H9 (cell line): ENCODE measurements around the gene RARA. TPM values are rescaled to one million over a fixed set of nuclear protein-coding genes. Genes with fewer than 3 reads are reported as not detected.
"Not testable (repeated sequence)": the region's sequence is repeated elsewhere in the genome, so short reads cannot be mapped to it uniquely, and the experiment has no call there.

Source experiments
- DNase-seq: peaks from one replicate; pipeline ENCODE4 v3.0.0-alpha.2; 2017
- H2AFZ ChIP-seq: one replicate; pipeline ENCODE4 v1.6.1; 2013; ENCODE audit warnings: mild to moderate bottlenecking, low read length, control low read depth, moderate library complexity
- H2AK5ac ChIP-seq: 2 replicates; pipeline ENCODE4 v1.6.1; 2013; ENCODE audit warnings: low read length, control low read depth, mixed read lengths; ENCODE audit not compliant: insufficient read length
- H2BK120ac ChIP-seq: one replicate; pipeline ENCODE4 v1.6.1; 2013; ENCODE audit warnings: low read depth, mild to moderate bottlenecking, low read length, control low read depth, inconsistent platforms; ENCODE audit not compliant: poor library complexity, severe bottlenecking
- H2BK12ac ChIP-seq: 2 replicates; pipeline ENCODE4 v1.6.1; 2013; ENCODE audit warnings: low read length, control low read depth, mixed read lengths, low read depth; ENCODE audit not compliant: insufficient read length
- H2BK15ac ChIP-seq: 2 replicates; pipeline ENCODE4 v1.6.1; 2013; ENCODE audit warnings: low read depth, low read length, control low read depth
- H2BK20ac ChIP-seq: one replicate; pipeline ENCODE4 v1.6.1; 2013; ENCODE audit warnings: low read depth, mild to moderate bottlenecking, low read length, control low read depth, inconsistent platforms; ENCODE audit not compliant: poor library complexity, severe bottlenecking
- H2BK5ac ChIP-seq: 2 replicates; pipeline ENCODE4 v1.6.1; 2013; ENCODE audit warnings: low read length, control low read depth, mixed read lengths; ENCODE audit not compliant: insufficient read length
- H3K14ac ChIP-seq: 2 replicates; pipeline ENCODE4 v1.6.1; 2013; ENCODE audit warnings: low read length, control low read depth; ENCODE audit not compliant: insufficient read depth
- H3K18ac ChIP-seq: 2 replicates; pipeline ENCODE4 v1.6.1; 2013; ENCODE audit warnings: low read depth, mild to moderate bottlenecking, mixed read lengths, low read length, control low read depth; ENCODE audit not compliant: insufficient read length
- H3K23ac ChIP-seq: 2 replicates; pipeline ENCODE4 v1.6.1; 2013; ENCODE audit warnings: low read length, control low read depth, mixed read lengths, low read depth; ENCODE audit not compliant: insufficient read length
- H3K23me2 ChIP-seq: 2 replicates; pipeline ENCODE4 v1.6.1; 2013; ENCODE audit warnings: low read depth, mild to moderate bottlenecking, mixed read lengths, low read length, control low read depth; ENCODE audit not compliant: insufficient read length, poor library complexity, severe bottlenecking
- H3K27ac ChIP-seq: 2 replicates; pipeline ENCODE4 v1.5.1; 2013; ENCODE audit warnings: low read length, control low read depth, mixed read lengths, low read depth; ENCODE audit not compliant: insufficient read length
- H3K27me3 ChIP-seq: 2 replicates; pipeline ENCODE4 v1.6.1; 2013; ENCODE audit warnings: low read length, control low read depth, inconsistent platforms; ENCODE audit not compliant: insufficient read depth
- H3K4ac ChIP-seq: 2 replicates; pipeline ENCODE4 v1.6.1; 2013; ENCODE audit warnings: low read depth, mild to moderate bottlenecking, control low read depth, inconsistent platforms, low read length, moderate library complexity
- H3K4me1 ChIP-seq: 2 replicates; pipeline ENCODE4 v1.6.1; 2013; ENCODE audit warnings: low read length, control low read depth, inconsistent platforms; ENCODE audit not compliant: insufficient read depth
- H3K4me2 ChIP-seq: 2 replicates; pipeline ENCODE4 v1.6.1; 2013; ENCODE audit warnings: low read length, control low read depth, mixed read lengths; ENCODE audit not compliant: insufficient read length, insufficient read depth
- H3K56ac ChIP-seq: 2 replicates; pipeline ENCODE4 v1.6.1; 2013; ENCODE audit warnings: low read depth, mild to moderate bottlenecking, mixed read lengths, low read length, control low read depth; ENCODE audit not compliant: insufficient read length
- H3K79me1 ChIP-seq: 2 replicates; pipeline ENCODE4 v1.6.1; 2013; ENCODE audit warnings: low read depth, mild to moderate bottlenecking, moderate library complexity, low read length, control low read depth, inconsistent platforms; ENCODE audit not compliant: insufficient read depth, poor library complexity, severe bottlenecking
- H3K79me2 ChIP-seq: 2 replicates; pipeline ENCODE4 v1.6.1; 2013; ENCODE audit warnings: low read length, control low read depth, inconsistent platforms; ENCODE audit not compliant: insufficient read depth
- H3K9ac ChIP-seq: 2 replicates; pipeline ENCODE4 v1.6.1; 2013; ENCODE audit warnings: low read length, control low read depth, mixed read lengths; ENCODE audit not compliant: insufficient read length; ENCODE audit errors: extremely low read depth
- H3K9me3 ChIP-seq: one replicate; pipeline ENCODE4 v1.6.1; 2013; ENCODE audit warnings: low read depth, low read length, inconsistent platforms; ENCODE audit not compliant: control insufficient read depth
- H3T11ph ChIP-seq: one replicate; pipeline ENCODE4 v1.6.1; 2013; ENCODE audit warnings: mild to moderate bottlenecking, low read length, control low read depth, inconsistent platforms
- H4K20me1 ChIP-seq: one replicate; pipeline ENCODE4 v1.6.1; 2013; ENCODE audit not compliant: control insufficient read depth, insufficient read length, insufficient read depth
- H4K5ac ChIP-seq: 2 replicates; pipeline ENCODE4 v1.6.1; 2013; ENCODE audit warnings: low read depth, mild to moderate bottlenecking, mixed read lengths, low read length, control low read depth; ENCODE audit not compliant: insufficient read length
- H4K8ac ChIP-seq: replicated peaks from 2 replicates; pipeline ENCODE4 v1.6.1; 2013; ENCODE audit warnings: low read length, control low read depth, mixed read lengths, low read depth; ENCODE audit not compliant: insufficient read length
- H4K91ac ChIP-seq: 2 replicates; pipeline ENCODE4 v1.6.1; 2013; ENCODE audit warnings: low read depth, mild to moderate bottlenecking, moderate library complexity, mixed read lengths, low read length, control low read depth; ENCODE audit not compliant: insufficient read length
- H3K27ac Mint-ChIP-seq, 3 experiments: 2 replicates in 2 of 3; 3 replicates in 1 of 3; pipeline ENCODE4 v1.8.0; 2020 to 2021; ENCODE audit warnings: mixed read lengths in 3 of 3, mild to moderate bottlenecking in 1 of 3, moderate library complexity in 1 of 3
- H3K27me3 Mint-ChIP-seq: 2 replicates; pipeline ENCODE4 v1.8.0; 2021; ENCODE audit warnings: low read depth, mild to moderate bottlenecking, moderate library complexity, mixed read lengths
- H3K36me3 Mint-ChIP-seq, 3 experiments: 2 replicates in 2 of 3; 3 replicates in 1 of 3; pipeline ENCODE4 v1.8.0; 2020 to 2021; ENCODE audit warnings: low read depth in 3 of 3, mixed read lengths in 3 of 3; ENCODE audit not compliant: insufficient read depth in 1 of 3
- H3K4me1 Mint-ChIP-seq, 2 experiments: 2 replicates each; pipeline ENCODE4 v1.8.0; 2020; ENCODE audit warnings: mixed read lengths in 2 of 2
- H3K4me3 Mint-ChIP-seq, 2 experiments: 2 replicates in 1 of 2; 3 replicates in 1 of 2; pipeline ENCODE4 v1.8.0; 2020 to 2021; ENCODE audit warnings: mild to moderate bottlenecking in 2 of 2, mixed read lengths in 2 of 2, moderate library complexity in 1 of 2
- H3K9me3 Mint-ChIP-seq, 2 experiments: 2 replicates in 1 of 2; 3 replicates in 1 of 2; pipeline ENCODE4 v1.8.0; 2020; ENCODE audit warnings: mild to moderate bottlenecking in 2 of 2, mixed read lengths in 2 of 2, moderate library complexity in 1 of 2
- CTCF ChIP-seq: fragments of 200-600 bp; sonication (generic); conservative IDR thresholded peaks from 3 replicates; pipeline ENCODE4 v1.8.0; 2021; ENCODE audit warnings: antibody characterized with exemption, mild to moderate bottlenecking
- WGBS: extraction: QIAGEN DNeasy Blood & Tissue Kit; methylation state at CpG from one replicate; pipeline ENCODE4 v1.1.7; 2013; ENCODE audit warnings: missing lambda C conversion rate, low lambda C conversion rate, mixed read lengths; ENCODE audit not compliant: insufficient read length; ENCODE audit errors: extremely low coverage; 5-methylcytosine and 5-hydroxymethylcytosine counted together
- total RNA-seq: library from RNA; stranded (reverse); gene quantifications from 2 replicates; pipeline ENCODE4 v1.2.1, GENCODE V29; 2021

The RARA gene
- total RNA-seq, 1 experiment from 2014 or later, result 17.6 TPM

- H3K27me3 ChIP-seq, result no peaks in the 10 kb centered on the region
- no peak overlapping the region for H3K18ac ChIP-seq
- Mint-ChIP-seq H3K4me3 (no peak overlapping the region), H3K27ac (no peak overlapping the region), H3K4me1 (peaks cover 33 to 39% of the 10 kb centered on the region in 2 experiments), H3K36me3 (peaks cover 46 to 93% (median 80%) of the 10 kb centered on the region in 3 experiments), H3K27me3 (no peaks in the 10 kb centered on the region), H3K9me3 (no peaks in the 10 kb centered on the region)
- peaks cover 6% of the 10 kb centered on the region; the same call in 1 of the 2 replicates for H3K4me1 ChIP-seq
- H3K23me2 ChIP-seq, result no peaks in the 10 kb centered on the region
- no peak overlapping the region for H2BK120ac ChIP-seq
- no peak for DNase-seq
- no peaks in the 10 kb centered on the region for H3K9me3 ChIP-seq
- no peak overlapping the region for H2AFZ ChIP-seq
- no CpG with 5 or more reads among the region's 3 CpGs for WGBS
- no peak overlapping the region for H3K9ac ChIP-seq
- peaks cover 4% of the 10 kb centered on the region for H3K79me1 ChIP-seq
- H3K56ac ChIP-seq, result no peak overlapping the region
- no peak overlapping the region for H2BK5ac ChIP-seq
- H4K5ac ChIP-seq, result no peak overlapping the region
- H3K14ac ChIP-seq, result no peak overlapping the region
- H2BK12ac ChIP-seq, result no peak overlapping the region
- no peak overlapping the region for H3K4ac ChIP-seq
- H4K20me1 ChIP-seq, result no peaks in the 10 kb centered on the region
- H2BK20ac ChIP-seq, result no peak overlapping the region
- no peak overlapping the region for H3K4me2 ChIP-seq
- H2BK15ac ChIP-seq, result no peak overlapping the region
- no peak overlapping the region for H3T11ph ChIP-seq
- no peak overlapping the region for H4K91ac ChIP-seq
- no peak overlapping the region for H2AK5ac ChIP-seq
- no peak for TF ChIP-seq CTCF
- H3K27ac ChIP-seq, result no peak overlapping the region
- H3K79me2 ChIP-seq, result no peaks in the 10 kb centered on the region
- H3K23ac ChIP-seq, result no peak overlapping the region
- no peak overlapping the region for H4K8ac ChIP-seq
Observed at GRCh38 chr17:40298726-40299125, 10.3 kb upstream of the RARA start.

GRCh38 chr17:40299159-40299757 lies 9.7 kb upstream of the RARA start:
- Mint-ChIP-seq H3K4me1 (peaks cover 29 to 34% of the 10 kb centered on the region in 2 experiments), H3K36me3 (peaks cover 51 to 93% (median 80%) of the 10 kb centered on the region in 3 experiments), H3K27ac (0 out of 7 replicates have a peak overlapping the region, but pooled peaks of 1 of the 3 experiments have one; percentile 33)
- H3K4me3 Mint-ChIP-seq, H4K8ac ChIP-seq, H2BK15ac ChIP-seq, H2AFZ ChIP-seq, H3K79me1 ChIP-seq, H2BK20ac ChIP-seq, DNase-seq, H3K4me2 ChIP-seq, H2AK5ac ChIP-seq, H3K23ac ChIP-seq, H3K9me3 Mint-ChIP-seq, H3K23me2 ChIP-seq, H3K18ac ChIP-seq, H3K9ac ChIP-seq, H3K4me1 ChIP-seq, H2BK5ac ChIP-seq, H3K4ac ChIP-seq, H3K27me3 ChIP-seq, H4K91ac ChIP-seq, H3K79me2 ChIP-seq, H3T11ph ChIP-seq, H3K14ac ChIP-seq, H3K9me3 ChIP-seq, H3K27ac ChIP-seq, H2BK12ac ChIP-seq, H3K27me3 Mint-ChIP-seq, H4K20me1 ChIP-seq, H2BK120ac ChIP-seq, H3K56ac ChIP-seq, H4K5ac ChIP-seq: not testable (repeated sequence)
- WGBS, result no CpG with 5 or more reads among the region's 7 CpGs
